Caco-2 (cell line): ENCODE results near the gene C22orf39. TPM values are rescaled to one million over a fixed set of nuclear protein-coding genes. Genes with fewer than 3 reads are reported as not detected.

Source experiments
- BruUV-seq: library from RNA; stranded (reverse); fragments of 400-500 nt; replicated peaks from 2 replicates; lab custom pipeline; 2021; lab: Mats Ljungman, UMichigan
- CTCF ChIA-PET: fragments of 300-600 bp; sonication (Branson Sonifier 250); formaldehyde crosslinking; loops from one replicate; lab custom pipeline; 2022; ENCODE audit warnings: antibody characterized with exemption; lab: Charles Lee
- POLR2A ChIA-PET: fragments of 300-600 bp; sonication (Branson Sonifier 250); formaldehyde crosslinking; loops from one replicate; lab custom pipeline; 2022; ENCODE audit warnings: antibody characterized with exemption; lab: Charles Lee
- DNase-seq, 2 experiments: peaks; one replicate each; pipeline versions ENCODE4 v3.0.0 to v3.0.0-alpha.2; 2020 to 2022
- H3K27me3 ChIP-seq: replicated peaks from 2 replicates; pipeline ENCODE4 v1.6.0; 2011; ENCODE audit warnings: low read length; ENCODE audit not compliant: control insufficient read depth, insufficient read depth
- H3K36me3 ChIP-seq: 2 replicates; pipeline ENCODE4 v1.5.1; 2011; ENCODE audit warnings: low read length; ENCODE audit not compliant: control insufficient read depth, insufficient read depth
- H3K4me1 ChIP-seq: fragments of 250-450 bp; sonication (Bioruptor Pico); 2 replicates; pipeline ENCODE4 v1.5.1; 2020; ENCODE audit warnings: mild to moderate bottlenecking
- H3K4me3 ChIP-seq: 2 replicates; pipeline ENCODE4 v1.5.1; 2011; ENCODE audit warnings: low read depth, mild to moderate bottlenecking, control low read depth, low read length
- H3K9me3 ChIP-seq: fragments of 250-450 bp; sonication (Bioruptor Pico); 2 replicates; pipeline ENCODE4 v1.5.1; 2020; ENCODE audit warnings: mild to moderate bottlenecking, moderate library complexity
- H3K27ac Mint-ChIP-seq: one replicate; pipeline ENCODE4 v1.8.0; 2022; ENCODE audit warnings: mixed read lengths; ENCODE audit not compliant: unreplicated experiment
- H3K27me3 Mint-ChIP-seq: one replicate; pipeline ENCODE4 v1.8.0; 2022; ENCODE audit warnings: mixed read lengths; ENCODE audit not compliant: insufficient read depth, unreplicated experiment
- H3K36me3 Mint-ChIP-seq: one replicate; pipeline ENCODE4 v1.8.0; 2022; ENCODE audit warnings: mild to moderate bottlenecking, mixed read lengths; ENCODE audit not compliant: insufficient read depth, unreplicated experiment
- H3K4me1 Mint-ChIP-seq: one replicate; pipeline ENCODE4 v1.8.0; 2022; ENCODE audit warnings: low read depth, mixed read lengths; ENCODE audit not compliant: unreplicated experiment
- H3K4me3 Mint-ChIP-seq: one replicate; pipeline ENCODE4 v1.8.0; 2022; ENCODE audit warnings: mild to moderate bottlenecking, moderate library complexity, mixed read lengths; ENCODE audit not compliant: unreplicated experiment
- H3K9me3 Mint-ChIP-seq: one replicate; pipeline ENCODE4 v1.8.0; 2022; ENCODE audit warnings: mixed read lengths; ENCODE audit not compliant: unreplicated experiment
- intact Hi-C: fragments of 100-400 bp; cut with micrococcal nuclease; formaldehyde crosslinking; loops from one replicate; pipeline ENCODE4 v1.10.0; 2022; ENCODE audit not compliant: unreplicated experiment
- total RNA-seq: library from RNA; stranded (reverse); gene quantifications from 2 replicates; pipeline ENCODE4 v1.2.3, GENCODE V29; 2022
- TF ChIP-seq, protein P1 (sequence below), 2 experiments: fragments of 200-600 bp in 1 of 2; IDR thresholded peaks; 1 replicate in 1 of 2; 2 replicates in 1 of 2; pipeline versions ENCODE4 v1.5.1 to v1.8.0; 2011 to 2022; ENCODE audit warnings: antibody characterized with exemption in 1 of 2, control low read depth in 1 of 2, inconsistent platforms in 1 of 2, low read depth in 1 of 2, low read length in 1 of 2, mild to moderate bottlenecking in 1 of 2, moderate library complexity in 1 of 2; ENCODE audit not compliant: insufficient read depth in 1 of 2, severe bottlenecking in 1 of 2, unreplicated experiment in 1 of 2

C22orf39 gene
- total RNA-seq, 1 experiment from 2014 or later, result 36.1 TPM

DNA sequence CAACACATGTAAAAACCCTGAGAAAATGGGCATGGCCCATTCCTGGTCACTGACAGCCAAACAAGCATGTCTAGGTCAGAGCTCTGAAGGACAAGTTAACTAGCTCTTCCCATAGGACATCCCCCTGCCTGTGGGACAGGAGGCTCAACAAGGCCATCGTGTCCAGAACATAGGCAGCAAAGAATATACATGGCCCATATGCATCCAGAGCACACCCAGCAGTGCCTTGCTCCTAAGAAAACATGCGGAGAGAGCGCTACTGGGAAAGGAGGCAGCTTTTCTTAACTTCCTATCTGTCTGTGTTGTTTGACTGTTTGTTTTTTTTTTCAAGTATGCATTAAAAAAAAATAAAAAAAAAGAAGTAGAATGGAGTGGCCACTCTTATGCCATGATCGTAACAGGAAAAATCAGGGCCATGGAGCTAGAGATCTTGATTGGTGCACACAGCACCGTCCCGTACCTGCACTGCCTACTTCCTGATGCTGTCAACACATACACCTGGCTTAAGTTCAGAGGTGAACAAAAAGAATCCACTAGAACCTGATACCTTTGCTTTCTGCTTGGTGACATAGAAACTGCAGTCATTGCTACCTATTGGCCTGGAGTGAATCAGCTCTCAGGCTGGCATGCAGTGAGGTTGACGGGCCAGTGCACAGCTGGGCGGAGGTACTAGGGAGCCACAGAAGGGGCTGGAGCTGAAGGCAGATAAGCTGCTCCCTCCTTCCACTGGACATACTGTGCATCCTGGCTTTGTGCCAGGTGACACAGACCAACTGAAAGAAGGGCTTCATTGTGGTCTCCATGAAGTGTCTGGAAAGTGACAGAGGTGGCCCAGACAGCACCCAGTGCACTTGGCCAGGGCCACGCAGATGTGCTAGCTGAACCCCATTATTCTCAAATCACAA lies 19.6 kb upstream of the C22orf39 start:
- Mint-ChIP-seq H3K9me3 (no peaks in the 10 kb centered on the region), H3K27me3 (no peaks in the 10 kb centered on the region), H3K4me1 (no peaks in the 10 kb centered on the region), H3K4me3 (no peak overlapping the region), H3K36me3 (peaks cover 59% of the 10 kb centered on the region), H3K27ac (no peak overlapping the region)
- BruUV-seq, result no TSS peak
- Histone ChIP-seq H3K4me1 (no peaks in the 10 kb centered on the region), H3K36me3 (peaks cover 6% of the 10 kb centered on the region), H3K9me3 (no peaks in the 10 kb centered on the region), H3K27me3 (no peaks in the 10 kb centered on the region), H3K4me3 (no peak overlapping the region)
- ChIA-PET CTCF (no interaction called here), POLR2A (no interaction called here)
- TF ChIP-seq, protein P1, sequence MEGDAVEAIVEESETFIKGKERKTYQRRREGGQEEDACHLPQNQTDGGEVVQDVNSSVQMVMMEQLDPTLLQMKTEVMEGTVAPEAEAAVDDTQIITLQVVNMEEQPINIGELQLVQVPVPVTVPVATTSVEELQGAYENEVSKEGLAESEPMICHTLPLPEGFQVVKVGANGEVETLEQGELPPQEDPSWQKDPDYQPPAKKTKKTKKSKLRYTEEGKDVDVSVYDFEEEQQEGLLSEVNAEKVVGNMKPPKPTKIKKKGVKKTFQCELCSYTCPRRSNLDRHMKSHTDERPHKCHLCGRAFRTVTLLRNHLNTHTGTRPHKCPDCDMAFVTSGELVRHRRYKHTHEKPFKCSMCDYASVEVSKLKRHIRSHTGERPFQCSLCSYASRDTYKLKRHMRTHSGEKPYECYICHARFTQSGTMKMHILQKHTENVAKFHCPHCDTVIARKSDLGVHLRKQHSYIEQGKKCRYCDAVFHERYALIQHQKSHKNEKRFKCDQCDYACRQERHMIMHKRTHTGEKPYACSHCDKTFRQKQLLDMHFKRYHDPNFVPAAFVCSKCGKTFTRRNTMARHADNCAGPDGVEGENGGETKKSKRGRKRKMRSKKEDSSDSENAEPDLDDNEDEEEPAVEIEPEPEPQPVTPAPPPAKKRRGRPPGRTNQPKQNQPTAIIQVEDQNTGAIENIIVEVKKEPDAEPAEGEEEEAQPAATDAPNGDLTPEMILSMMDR (IDR thresholded peaks at IDR 0.05; ENCODE audit: insufficient read depth in 1 of 2, low read depth in 1 of 2, low read length in 1 of 2, severe bottlenecking in 1 of 2, unreplicated experiment in 1 of 2), result no peak
- intact Hi-C loops, result no loop called here
- no peak for DNase-seq

DNA sequence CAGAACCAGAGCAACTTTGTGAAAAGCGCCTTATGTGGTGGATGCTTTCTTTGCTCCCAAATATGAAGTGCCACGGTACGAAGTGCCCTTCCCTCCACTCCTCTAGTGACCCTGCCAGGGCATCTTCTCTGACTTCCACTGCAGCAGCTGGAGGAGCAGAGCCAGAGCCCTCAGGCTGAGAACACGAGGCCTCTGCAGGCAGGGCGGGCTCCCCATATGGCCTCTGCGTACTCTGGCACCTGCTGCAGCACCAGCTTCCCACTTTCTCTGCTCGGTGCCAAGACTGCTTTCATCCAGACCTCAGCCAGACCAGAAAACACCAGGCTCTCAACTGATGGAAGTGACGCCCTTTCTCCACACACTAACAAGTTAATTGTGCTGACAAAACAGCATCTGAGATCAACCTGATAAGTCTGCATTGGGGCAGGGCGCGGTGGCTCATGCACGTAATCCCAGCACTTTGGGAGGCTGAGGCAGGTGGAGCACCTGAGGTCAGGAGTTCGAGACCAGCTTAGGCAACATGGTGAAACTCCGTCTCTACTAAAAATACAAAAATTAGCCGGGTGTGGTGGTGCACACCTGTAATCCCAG lies 18.7 kb upstream of the C22orf39 start:
- intact Hi-C loops, result no loop called here
- no peak for DNase-seq
- Histone ChIP-seq H3K27me3 (no peaks in the 10 kb centered on the region), H3K9me3 (no peaks in the 10 kb centered on the region), H3K4me3 (no peak overlapping the region), H3K4me1 (no peaks in the 10 kb centered on the region), H3K36me3 (peaks cover 6% of the 10 kb centered on the region)
- H3K9me3 Mint-ChIP-seq, result no peaks in the 10 kb centered on the region
- POLR2A ChIA-PET, result no interaction called here
- no TSS peak for BruUV-seq
- CTCF ChIA-PET, result no interaction called here
- no peaks in the 10 kb centered on the region for H3K4me1 Mint-ChIP-seq
- H3K4me3 Mint-ChIP-seq, result no peak overlapping the region
- no peaks in the 10 kb centered on the region for H3K27me3 Mint-ChIP-seq
- H3K36me3 Mint-ChIP-seq, result peaks cover 56% of the 10 kb centered on the region
- no peak overlapping the region for H3K27ac Mint-ChIP-seq
- TF ChIP-seq, protein P1 (IDR thresholded peaks at IDR 0.05; ENCODE audit: insufficient read depth in 1 of 2, low read depth in 1 of 2, low read length in 1 of 2, severe bottlenecking in 1 of 2, unreplicated experiment in 1 of 2), result no peak

DNA sequence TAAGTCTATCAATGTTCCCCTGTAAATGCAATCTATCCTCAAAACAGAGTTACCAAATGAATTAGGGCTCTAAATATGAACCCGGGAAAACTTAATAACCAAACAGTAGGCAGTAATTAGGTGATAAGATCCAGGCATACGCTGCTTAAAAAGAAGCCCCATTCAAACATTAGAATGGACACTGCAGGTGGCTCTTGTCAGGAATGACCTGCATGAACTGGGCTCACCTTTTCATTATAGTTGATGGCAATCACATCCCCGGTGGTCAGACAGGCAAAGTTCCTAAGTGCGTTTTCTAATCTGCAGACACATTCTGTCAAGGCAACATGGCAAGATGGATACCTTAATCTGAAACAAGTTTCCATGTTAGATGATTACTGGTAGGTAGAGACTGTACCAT lies 17.5 kb upstream of the C22orf39 start:
- no peaks in the 10 kb centered on the region for H3K27me3 Mint-ChIP-seq
- no peak for DNase-seq
- BruUV-seq, result no TSS peak
- Histone ChIP-seq H3K4me1 (no peaks in the 10 kb centered on the region), H3K36me3 (peaks cover 6% of the 10 kb centered on the region), H3K4me3 (no peak overlapping the region), H3K27me3 (no peaks in the 10 kb centered on the region), H3K9me3 (no peaks in the 10 kb centered on the region)
- ChIA-PET POLR2A (no interaction called here), CTCF (no interaction called here)
- no peaks in the 10 kb centered on the region for H3K4me1 Mint-ChIP-seq
- no peak overlapping the region for H3K27ac Mint-ChIP-seq
- no peak overlapping the region for H3K4me3 Mint-ChIP-seq
- TF ChIP-seq, protein P1 (IDR thresholded peaks at IDR 0.05; ENCODE audit: insufficient read depth in 1 of 2, low read depth in 1 of 2, low read length in 1 of 2, severe bottlenecking in 1 of 2, unreplicated experiment in 1 of 2), result no peak
- H3K9me3 Mint-ChIP-seq, result no peaks in the 10 kb centered on the region
- H3K36me3 Mint-ChIP-seq, result peaks cover 55% of the 10 kb centered on the region
- intact Hi-C loops, result no loop called here
